GM21717 (cell line): Measurements from ENCODE around the gene HSD11B2.

ENCODE experiments used
- ATAC-seq: cut with Tn5 transposase; IDR thresholded peaks from one replicate; pipeline ENCODE4 v1.9.1; 2021; ENCODE audit warnings: mild to moderate bottlenecking, moderate library complexity; ENCODE audit not compliant: unreplicated experiment

HSD11B2 gene

DNA sequence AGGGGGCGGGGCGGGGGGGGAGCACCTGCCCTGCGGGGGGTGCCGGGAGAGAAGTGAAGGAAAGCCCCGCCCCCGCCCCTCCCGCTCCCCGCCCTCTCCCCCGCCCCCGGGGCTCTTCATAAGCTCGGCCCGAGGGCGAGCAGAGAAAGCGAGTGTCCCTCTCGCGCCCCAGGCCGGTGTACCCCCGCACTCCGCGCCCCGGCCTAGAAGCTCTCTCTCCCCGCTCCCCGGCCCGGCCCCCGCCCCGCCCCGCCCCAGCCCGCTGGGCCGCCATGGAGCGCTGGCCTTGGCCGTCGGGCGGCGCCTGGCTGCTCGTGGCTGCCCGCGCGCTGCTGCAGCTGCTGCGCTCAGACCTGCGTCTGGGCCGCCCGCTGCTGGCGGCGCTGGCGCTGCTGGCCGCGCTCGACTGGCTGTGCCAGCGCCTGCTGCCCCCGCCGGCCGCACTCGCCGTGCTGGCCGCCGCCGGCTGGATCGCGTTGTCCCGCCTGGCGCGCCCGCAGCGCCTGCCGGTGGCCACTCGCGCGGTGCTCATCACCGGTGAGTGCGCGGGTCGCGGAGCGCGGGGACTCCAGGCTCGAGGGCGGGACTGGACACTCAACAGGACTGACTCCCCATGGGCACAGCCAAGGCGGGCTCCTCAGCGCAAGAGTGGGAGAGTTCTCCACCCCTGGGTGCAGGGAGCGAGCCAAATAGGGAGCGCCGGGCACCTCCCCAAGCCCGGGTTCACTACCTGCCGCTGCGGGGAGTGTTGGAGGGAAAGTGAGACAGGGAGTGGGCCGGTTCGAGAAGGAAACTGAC is at the start of gene HSD11B2:
Gene HSD11B2 (plus strand): TSS at position 145 of the 798 bp plus-strand sequence. CDS start 128 bp downstream, at position 273.
- no peak for ATAC-seq

DNA sequence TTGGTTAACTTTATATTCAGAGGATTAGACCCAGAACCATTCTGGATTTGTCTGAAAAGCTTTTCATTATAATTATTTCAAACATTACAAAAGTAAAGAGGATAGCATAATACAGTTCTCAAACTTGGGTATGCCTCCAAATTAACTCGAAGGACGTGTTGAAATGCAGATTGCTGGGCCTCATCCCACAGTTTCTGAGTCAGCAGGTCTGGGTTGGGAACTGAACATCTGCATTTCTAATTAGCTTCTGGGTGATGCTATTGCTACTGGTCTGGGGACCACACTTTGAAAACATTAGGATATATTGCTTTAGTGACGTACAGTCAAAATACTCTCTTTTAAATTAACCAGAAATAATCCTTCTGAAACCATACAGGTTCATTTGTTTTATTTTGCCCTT is 47.6 kb upstream of the HSD11B2 start:
- ATAC-seq, result no peak

DNA sequence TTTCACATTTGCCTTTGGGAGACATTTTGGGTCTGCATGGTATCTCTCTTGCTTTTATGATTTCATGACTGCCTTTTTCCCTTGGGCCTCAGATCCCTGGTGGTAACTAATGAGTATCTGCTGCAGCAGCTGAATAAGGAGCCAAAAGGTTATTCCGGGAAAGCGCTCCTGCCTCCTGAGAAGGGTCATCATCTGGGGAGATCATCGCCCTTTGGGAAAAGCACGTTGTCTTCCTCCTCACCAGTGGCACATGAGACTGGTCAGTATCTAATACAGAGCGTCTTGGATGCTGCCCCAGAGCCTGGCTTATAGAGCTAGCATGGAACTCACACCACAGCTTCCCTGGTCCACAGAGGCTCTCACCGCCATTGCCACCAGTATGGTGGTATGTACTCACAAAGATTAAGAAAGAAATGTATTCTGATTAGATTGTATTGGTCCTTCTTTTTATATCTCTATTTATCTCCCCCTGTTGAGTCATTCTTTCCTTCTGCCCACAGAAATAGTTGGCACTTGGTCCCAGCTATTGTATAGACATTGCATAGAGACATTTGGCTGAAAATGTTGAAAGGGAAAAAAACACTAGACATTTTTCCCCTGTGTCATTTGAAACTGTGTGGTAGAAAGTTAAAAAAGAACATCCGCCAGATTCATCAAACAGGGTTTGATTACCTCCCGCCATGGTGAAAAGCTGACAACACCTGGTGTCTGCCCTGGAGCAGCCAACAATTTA is 46.0 kb upstream of the HSD11B2 start:
- ATAC-seq, result no peak

DNA sequence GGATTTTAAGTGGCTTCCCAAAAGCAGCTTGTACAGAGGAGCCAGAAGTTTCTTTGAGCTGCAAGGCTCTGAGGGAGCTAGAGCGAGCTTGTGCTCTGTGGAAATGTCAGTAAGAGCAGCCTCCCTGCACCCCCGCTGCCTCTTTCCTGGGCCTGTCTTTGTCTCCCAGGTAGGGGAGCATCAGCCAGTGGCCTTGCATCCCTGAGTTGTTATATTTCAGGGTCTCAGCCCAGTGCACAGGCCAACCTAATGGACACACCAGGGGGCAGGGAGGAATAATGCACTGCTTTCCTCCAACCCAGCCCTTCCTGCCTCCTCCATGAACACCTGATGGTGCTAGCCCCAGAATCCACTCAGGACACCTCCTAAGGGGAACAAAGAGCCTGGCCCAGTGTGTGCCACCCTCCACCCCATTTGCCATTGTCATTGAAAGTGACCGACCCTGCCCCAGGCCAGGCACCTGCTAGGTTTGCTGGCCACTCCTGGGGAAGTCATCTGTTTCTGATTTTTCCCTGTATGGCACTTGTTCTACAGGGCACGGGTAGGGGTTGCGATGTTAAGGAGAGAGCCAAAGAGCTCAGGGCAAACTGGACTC is 44.0 kb upstream of the HSD11B2 start:
- no peak for ATAC-seq

DNA sequence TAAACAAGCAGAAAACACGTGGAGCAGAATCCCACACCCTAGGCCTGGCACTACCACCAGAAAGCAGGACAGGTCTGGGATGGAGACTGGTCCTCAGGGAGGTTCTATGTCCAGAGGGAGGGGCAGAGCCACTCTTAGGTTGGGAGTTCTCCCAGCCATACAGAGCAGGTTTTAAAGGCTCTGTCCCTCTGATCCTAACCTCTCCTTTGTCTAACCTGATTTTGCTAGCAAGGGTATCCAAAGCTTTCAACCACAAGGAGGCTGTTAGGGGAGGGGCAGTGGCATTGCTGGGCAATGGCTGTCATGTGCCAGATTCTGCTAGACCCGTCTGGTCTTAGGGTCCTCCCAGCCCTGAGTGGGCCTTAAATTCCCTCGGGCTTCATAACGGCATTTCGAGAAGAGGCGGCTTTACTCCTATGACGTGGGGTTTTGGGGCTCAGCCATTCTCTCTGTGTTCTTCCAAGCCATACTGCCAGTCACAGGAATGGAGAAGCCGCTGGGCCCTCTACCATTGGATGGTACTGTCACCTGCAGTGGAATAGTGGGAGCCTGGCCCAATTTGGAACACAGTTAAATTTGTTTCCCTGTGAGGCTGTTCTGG is 43.3 kb upstream of the HSD11B2 start:
- no peak for ATAC-seq

DNA sequence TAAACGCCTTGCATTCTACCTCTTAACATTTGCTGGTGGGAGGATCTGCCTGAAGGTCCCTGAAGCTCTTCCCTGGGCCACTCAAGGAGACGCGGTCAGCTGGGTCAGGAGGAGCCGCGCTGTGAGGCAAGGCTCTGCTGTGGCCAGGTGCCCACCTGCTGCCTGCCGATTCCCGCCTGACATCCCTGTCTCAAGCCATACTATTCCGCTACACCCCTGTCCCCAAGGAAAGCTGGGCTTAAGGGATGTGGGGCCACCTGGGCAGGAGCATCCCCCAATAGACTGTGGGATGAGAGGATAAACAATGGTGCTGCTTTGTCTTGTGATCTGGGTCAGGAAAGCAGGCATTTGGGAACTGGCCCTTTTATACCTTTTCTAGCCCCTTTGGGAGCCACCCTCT is 42.7 kb upstream of the HSD11B2 start:
- no peak for ATAC-seq

DNA sequence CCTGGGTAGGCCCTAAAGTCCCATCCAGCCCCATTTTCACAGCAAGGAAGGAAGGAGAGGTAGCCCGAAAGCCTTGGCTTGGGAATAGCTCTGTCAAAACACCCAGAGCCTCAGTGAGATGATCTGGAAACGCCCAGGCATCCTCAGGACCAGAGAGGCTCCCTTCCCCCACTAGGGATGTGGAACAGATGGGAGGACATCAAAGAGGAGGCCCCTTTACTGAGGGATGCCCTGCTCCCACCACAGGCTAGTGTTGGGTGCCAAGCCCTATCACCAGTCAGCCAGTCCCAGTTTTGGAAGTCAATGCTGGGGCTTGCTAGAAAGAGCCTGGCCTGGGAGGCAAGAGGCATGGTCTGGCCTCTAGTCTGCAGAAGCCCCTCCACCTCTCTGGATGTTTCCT is 42.3 kb upstream of the HSD11B2 start:
- no peak for ATAC-seq

DNA sequence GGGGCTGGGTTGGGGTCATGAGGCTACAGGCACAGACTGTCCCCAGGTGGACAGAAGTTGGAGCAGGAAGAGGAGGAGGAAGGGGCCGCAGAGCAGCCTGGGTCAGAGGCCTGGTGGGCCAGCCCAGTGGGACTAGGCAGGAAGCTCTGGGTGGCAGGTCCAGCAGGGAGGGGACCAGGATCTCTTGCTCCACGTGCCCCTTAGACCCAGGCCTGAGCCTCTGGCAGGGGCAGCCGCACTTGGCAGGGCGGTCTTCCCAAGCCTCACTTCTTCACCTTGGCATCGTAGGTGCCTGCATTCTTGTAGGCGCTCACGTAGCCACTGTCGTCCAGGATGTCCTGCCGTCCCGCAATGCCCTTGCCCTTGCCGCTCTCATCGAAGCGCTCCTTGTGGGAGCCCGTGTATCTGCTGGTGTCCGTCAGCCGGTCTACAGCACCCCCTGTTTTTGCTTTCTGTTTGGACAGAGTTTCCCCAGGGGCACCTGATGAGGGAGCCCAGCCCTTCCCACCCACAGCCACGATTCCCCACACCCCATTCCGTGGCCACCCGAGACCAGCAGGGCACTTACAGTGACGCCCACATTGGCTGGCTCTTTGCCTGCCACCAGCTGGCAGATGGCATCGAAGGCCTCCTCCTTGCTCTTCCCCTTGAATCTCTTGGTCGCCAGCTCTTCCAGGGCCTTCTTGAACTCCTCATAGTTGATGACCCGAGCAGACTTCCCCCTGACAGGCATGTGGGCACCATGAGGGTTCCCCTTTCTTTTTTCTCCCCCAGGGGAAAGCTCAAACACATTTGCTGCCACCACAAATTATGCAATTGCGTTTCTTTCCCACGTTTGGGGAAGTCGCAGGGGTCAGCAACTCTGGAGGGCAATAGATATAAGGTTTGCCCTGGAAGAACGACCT is 40.8 kb upstream of the HSD11B2 start:
- ATAC-seq, result no peak

DNA sequence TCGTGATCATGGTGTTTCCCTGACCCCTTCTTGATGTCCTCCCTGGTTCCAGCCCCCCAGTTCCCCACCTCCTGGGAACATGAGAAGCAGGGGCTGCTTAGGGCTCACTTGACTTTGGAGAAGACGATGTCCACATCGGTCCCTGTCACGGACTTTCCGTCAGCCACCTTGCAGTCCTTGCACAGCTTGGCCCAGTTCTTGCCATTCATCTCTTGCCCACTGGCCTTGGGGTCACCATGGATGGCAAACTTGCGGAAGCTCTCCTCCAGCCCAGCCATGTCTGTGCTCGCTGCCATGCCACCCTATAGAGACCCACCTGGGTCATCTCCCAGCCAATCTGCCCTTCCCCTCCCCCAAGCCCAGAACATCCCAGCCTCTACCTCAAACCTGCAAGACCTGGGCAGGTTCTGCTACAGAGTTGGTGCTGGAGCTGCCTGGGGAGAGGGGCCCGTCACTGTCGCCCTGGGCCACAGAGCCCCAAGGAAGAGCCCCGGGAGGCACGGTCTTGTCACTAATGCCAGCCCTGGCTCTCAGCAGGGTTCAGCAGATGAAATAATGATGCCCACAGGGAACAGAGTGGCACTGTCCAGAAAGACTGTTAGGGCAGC is 40.0 kb upstream of the HSD11B2 start:
- ATAC-seq, result no peak

DNA sequence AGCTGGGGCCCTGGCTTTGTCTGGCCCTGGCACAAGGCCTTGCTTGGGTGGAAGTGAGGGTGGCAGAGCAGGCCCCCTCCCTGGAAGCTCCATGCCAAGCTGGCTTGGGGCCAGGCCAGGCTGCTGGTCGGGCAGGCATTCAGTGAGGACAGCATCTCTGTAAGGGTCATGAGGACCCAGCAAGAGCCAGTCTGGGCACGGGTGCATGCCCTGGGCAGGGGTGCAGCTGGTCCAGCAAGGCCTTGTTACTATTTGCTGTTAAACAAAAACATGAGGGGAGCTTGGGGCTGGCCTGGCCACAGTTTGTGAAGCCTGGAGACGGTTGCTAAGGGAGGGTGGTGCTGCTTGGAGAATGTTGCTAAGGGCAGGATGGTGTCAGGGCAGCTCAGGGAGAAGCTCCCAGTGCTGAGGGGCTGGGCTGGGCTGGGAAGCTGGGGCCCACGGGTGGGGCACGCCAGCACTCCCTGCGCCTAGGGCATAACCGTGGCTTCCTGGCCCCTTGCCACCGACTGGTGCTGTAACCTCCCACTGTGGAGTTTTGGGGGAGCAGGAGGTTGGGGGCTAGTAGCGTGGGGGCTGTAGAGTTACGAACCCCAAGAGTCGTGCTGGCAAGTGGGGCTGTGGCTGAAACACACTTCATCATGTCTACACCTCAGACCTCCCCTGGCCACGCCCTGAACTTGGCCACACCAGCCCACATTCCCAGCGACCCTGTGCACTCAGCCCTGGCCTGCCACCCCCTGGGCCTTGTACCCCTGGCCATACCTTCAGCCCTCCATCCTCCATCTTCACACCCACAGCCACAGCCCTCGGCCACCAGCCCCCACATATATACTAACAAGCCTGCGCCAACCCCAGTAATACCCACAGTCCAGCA is 39.3 kb upstream of the HSD11B2 start:
- ATAC-seq, result no peak

DNA sequence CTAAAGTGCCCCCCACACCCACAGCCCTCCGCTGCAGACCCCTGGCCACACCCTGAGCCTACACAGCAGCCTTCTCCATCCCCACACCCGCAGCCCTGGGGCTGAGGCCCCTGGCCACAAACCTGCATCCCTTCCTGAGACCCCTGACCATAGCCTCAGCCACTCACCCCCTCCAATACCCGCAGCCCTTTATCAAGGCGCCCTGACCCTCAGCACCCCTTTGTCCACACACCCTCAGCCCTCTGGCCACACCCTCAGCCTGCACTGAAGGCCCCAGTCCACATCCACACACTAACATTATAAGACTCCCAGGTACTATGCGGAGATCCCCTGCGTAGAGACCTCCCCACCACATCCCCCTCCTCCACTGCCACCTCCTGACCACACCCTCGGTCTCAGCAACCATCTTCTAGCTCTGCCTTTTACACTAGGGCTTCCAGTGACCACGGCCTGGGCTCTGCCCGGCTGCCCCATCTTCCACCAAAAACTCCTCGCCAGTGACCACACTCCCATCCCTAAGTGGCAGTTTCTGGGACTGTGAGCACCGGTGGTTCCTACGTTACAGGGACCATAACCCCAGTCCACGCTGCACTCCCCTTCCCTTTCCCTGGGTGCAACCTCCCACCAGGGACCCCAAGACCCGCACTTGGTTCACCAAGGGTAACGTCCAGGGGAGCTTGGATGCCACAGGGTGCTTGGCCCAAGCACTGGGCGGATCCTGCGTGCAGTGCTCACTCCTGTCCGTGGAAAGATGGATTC is 38.4 kb upstream of the HSD11B2 start:
- ATAC-seq, result no peak

DNA sequence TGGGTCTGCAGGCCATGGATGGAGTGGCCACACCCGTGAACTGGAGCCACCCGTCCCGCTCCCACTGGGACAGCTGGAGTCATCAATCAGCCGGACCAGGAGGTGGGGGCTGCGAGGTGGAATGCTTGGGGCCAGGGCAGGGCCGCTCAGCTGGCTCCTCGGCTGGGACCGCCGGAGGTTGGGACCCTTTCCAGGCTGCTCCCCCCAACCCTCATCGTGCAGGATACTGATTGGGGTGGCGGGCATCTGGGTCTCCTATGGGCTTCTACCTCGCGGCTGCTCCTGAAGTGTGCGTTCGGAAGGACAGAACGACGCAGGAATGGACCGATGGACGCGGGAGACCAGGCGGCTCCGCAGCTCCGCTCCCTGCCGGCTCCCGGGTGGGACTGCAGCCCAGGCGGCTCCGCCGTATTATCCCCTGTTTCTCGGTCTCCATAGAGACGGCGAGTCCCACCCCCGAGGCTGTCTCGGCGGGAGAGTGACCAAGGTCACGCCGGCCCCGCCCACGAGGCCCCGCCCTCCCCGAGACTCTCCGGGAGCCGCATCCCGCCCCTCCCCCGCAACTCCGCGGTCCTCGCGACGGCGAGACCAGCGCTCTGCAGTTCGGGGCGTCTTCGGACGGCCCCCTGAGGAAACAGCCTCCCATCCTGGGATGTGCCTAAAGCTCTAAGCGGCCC is 37.7 kb upstream of the HSD11B2 start, which contains the start of gene TPPP3:
Gene TPPP3 (minus strand): TSS at position 388 of the 677 bp plus-strand sequence. CDS start 2,387 bp downstream, outside the sequence.
- ATAC-seq, result no peak

DNA sequence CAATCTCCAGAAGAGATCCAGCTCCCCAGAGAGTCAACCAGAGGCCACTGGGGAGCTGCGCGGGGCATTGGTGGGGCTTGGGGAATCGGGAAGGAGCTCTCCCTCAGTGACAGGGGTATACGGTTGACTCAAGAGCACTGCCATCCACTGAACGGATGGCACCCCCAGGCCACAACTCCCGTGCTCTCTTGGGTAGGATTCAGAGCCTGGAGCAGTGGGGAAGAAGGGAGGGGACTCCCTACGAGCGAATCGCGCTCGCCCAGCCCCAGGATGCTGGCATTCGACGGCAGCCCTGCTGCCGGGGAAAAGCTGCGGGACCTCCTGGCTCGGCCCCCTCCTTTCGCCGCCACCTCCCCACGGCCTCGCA is 37.1 kb upstream of the HSD11B2 start:
- ATAC-seq, result no peak

DNA sequence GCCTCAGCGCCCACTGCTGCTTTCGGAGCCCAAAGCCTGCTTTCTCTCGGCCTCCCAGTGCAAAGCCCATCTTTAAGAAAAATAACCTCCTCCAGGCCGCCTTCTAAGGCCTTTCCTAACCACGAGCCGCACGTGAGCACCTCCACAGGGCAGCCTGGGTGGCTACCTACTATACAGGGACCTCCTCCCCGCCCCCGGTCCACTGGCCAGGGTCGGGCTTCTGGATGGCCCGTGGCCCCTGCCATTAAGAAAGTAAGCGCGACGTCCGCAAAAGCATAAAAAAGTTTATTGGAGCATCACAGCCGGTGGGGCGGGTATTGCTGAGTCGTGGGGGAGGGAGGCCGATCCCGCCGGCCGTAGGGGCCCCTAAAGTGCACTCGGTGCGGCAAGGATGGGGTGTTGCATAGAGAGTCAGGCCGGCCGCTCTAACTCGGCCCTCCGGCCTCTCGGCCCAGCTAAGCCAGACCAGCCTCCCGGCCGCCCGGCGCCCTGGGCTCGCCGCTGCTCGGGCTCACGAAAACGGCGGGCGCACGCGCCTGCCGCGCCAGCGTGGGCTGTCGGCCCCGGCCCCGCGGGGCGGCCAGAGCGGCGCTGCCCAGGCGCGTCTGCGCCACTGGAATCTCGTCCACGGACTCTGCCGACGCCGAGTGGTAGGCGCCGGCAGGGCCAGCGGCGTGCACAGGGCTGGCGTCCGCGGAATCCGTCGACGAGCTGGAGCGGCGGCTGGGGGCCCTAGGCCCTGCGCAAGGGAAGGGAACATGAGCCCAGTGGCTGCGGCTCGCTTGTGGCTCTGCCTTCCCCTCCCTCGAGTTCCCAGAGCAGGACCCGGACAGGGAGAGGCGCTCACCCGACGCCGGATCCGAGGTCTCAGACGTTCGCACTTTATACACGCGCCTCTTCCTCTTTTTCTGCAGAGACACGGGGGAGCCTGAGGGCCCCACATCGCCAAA is 36.5 kb upstream of the HSD11B2 start:
- no peak for ATAC-seq

DNA sequence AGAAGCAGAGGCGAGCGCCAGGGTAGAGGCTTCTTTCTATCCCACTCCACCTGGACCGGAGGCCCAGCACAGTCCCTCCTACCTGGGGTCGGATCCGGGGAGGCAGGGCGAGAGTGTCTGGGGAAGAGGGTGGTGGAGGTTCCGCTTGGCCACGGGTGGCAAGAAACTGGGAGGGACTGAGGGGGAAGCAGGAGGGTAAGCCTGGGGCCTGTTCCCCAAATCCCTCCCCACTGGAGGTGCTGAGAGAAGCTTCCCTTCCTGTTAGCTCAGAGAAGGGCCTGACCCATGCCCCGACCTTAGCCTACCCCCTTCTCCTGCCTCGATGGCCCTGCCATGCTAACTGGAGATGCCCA is 35.8 kb upstream of the HSD11B2 start:
- no peak for ATAC-seq

DNA sequence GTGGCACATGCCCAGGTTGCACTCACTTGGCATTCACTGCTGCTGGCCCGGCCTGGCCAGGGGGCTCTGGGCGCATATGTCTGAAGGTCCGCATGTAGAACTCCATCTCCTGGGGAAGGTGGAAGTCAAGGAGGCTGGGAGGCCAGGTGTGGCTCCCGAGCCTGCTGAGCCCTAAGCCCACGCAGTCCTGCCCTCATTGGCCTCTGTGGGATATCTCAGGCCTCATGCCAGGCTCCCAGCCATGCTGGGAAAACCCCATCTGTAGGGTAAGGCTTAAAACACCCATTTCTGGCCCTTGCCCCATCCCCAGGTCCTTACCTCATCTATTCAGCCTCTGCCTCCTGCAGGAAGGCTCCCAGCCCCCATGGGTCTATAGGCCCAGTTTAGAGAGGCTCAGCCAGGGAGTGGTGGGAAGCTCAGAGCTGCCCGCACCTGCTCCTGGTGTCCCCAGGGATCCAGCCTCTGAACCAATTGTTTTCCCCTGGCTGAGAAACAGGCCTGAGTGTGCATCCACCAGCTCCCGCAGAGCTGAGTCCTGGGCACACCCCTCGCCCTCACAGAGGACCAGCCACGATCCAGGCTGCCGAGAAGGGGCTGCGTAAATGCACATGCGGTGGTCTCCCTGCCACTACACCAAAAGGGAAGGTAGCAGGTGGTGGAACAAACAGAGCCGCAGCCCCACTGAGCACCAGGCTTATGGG is 35.3 kb upstream of the HSD11B2 start:
- no peak for ATAC-seq
